K562 (cell line): Measurements from ENCODE around the gene BCAR3. TPM values are rescaled to one million over a fixed set of nuclear protein-coding genes. Genes with fewer than 3 reads are reported as not detected.

Experiments
- ATAC-seq: fragments of 200-7000 bp; cut with Tn5 transposase; 3 replicates; pipeline ENCODE4 v1.9.1; 2020; ENCODE audit warnings: moderate library complexity
- BruUV-seq: library from RNA; stranded (reverse); fragments of 400-500 nt; replicated peaks from 2 replicates; lab custom pipeline; 2021; lab: Mats Ljungman, UMichigan
- CTCF ChIA-PET: fragments of 300-600 bp; formaldehyde crosslinking; extraction: SDS; loops from one replicate; lab custom pipeline; 2021; ENCODE audit warnings: low intra/inter-chr PET ratio; lab: Yijun Ruan, JAX
- POLR2A ChIA-PET: fragments of 300-600, 350-650 bp; sonication (Branson Sonifier 250); formaldehyde crosslinking; extraction: SDS; loops from one replicate; lab custom pipeline; 2021; ENCODE audit warnings: antibody characterized with exemption, inconsistent platforms; lab: Yijun Ruan, JAX
- DNase-seq, 4 experiments: peaks; one replicate each; pipeline versions ENCODE4 v3.0.0 to v3.0.0-alpha.2; 2011 to 2018; ENCODE audit warnings: low spot score in 3 of 4, mixed read lengths in 3 of 4; ENCODE audit errors: extremely low read depth in 1 of 4
- FAIRE-seq: peaks from 2 replicates; lab custom pipeline; 2011; peaks lifted over from hg19 to GRCh38; lab: Jason Lieb, UNC
- H2AFZ ChIP-seq: 2 replicates; pipeline ENCODE4 v1.6.0; 2011; ENCODE audit warnings: low read depth, low read length, control low read depth, inconsistent platforms
- H3K27ac ChIP-seq: fragments of 200-600 bp; 3 replicates; pipeline ENCODE4 v1.8.0; 2011; ENCODE audit warnings: low read depth, mild to moderate bottlenecking, control low read depth, inconsistent platforms, low read length, moderate library complexity, mixed read lengths; ENCODE audit errors: extremely low read depth
- H3K27me3 ChIP-seq, 2 experiments: fragments of 300-600 bp in 1 of 2; 2 replicates in 1 of 2; 3 replicates in 1 of 2; pipeline versions ENCODE4 v1.6.0 to v1.8.0; 2011; ENCODE audit warnings: inconsistent platforms in 2 of 2, low read length in 2 of 2, mild to moderate bottlenecking in 1 of 2, mixed read lengths in 1 of 2, moderate library complexity in 1 of 2; ENCODE audit not compliant: control insufficient read depth in 2 of 2, insufficient read depth in 2 of 2
- H3K36me3 ChIP-seq: fragments of 300-600 bp; 3 replicates; pipeline ENCODE4 v1.8.0; 2011; ENCODE audit warnings: mild to moderate bottlenecking, low read length, inconsistent platforms; ENCODE audit not compliant: control insufficient read depth, insufficient read depth
- H3K4me1 ChIP-seq, 2 experiments: fragments of 200-600 bp in 1 of 2; replicated peaks in 1 of 2; 2 replicates in 1 of 2; 3 replicates in 1 of 2; pipeline versions ENCODE4 v1.5.1 to v1.8.0; 2011; ENCODE audit warnings: inconsistent platforms in 2 of 2, low read length in 2 of 2, mild to moderate bottlenecking in 1 of 2, mixed read lengths in 1 of 2, moderate library complexity in 1 of 2; ENCODE audit not compliant: control insufficient read depth in 2 of 2, insufficient read depth in 2 of 2
- H3K4me2 ChIP-seq: 2 replicates; pipeline ENCODE4 v1.6.1; 2011; ENCODE audit warnings: low read length, control low read depth, inconsistent platforms, mixed read lengths; ENCODE audit not compliant: insufficient read depth
- H3K4me3 ChIP-seq: fragments of 200-600 bp; sonication (generic), shearing (Covaris generic); 2 replicates; pipeline ENCODE4 v1.5.1; 2016; ENCODE audit warnings: control low read depth, inconsistent platforms
- H3K79me2 ChIP-seq: fragments of 200-600 bp; 3 replicates; pipeline ENCODE4 v1.8.0; 2011; ENCODE audit warnings: low read length, inconsistent platforms; ENCODE audit not compliant: control insufficient read depth, insufficient read depth
- H3K9ac ChIP-seq, 2 experiments: 2 replicates each; pipeline versions ENCODE4 v1.6.0 to v1.6.1; 2011; ENCODE audit warnings: low read depth in 2 of 2, low read length in 2 of 2, control low read depth in 1 of 2, inconsistent platforms in 1 of 2, mild to moderate bottlenecking in 1 of 2, mixed read lengths in 1 of 2; ENCODE audit not compliant: insufficient read depth in 1 of 2
- H3K9me1 ChIP-seq: one replicate; pipeline ENCODE4 v1.6.0; 2011; ENCODE audit warnings: inconsistent platforms, mild to moderate bottlenecking, low read length, moderate library complexity; ENCODE audit not compliant: control insufficient read depth, insufficient read depth
- H3K9me3 ChIP-seq: replicated peaks from 2 replicates; pipeline ENCODE4 v1.5.1; 2011; ENCODE audit warnings: low read depth, low read length, inconsistent platforms; ENCODE audit not compliant: control insufficient read depth, insufficient read depth
- H4K20me1 ChIP-seq: replicated peaks from 2 replicates; pipeline ENCODE4 v1.6.1; 2011; ENCODE audit warnings: low read length, inconsistent platforms, mixed read lengths; ENCODE audit not compliant: control insufficient read depth, insufficient read depth
- CTBP1 ChIP-seq: fragments of 450-650 bp; IDR thresholded peaks from 2 replicates; pipeline ENCODE4 v1.6.1; 2016; ENCODE audit warnings: borderline replicate concordance
- RCOR1 ChIP-seq, 2 experiments: IDR thresholded peaks; 2 replicates each; pipeline ENCODE4 v1.6.1; 2012; ENCODE audit warnings: low read depth in 2 of 2, low read length in 2 of 2, borderline replicate concordance in 1 of 2, improper control_type of control experiment in 1 of 2
- SOX6 ChIP-seq: fragments of 450-650 bp; IDR thresholded peaks from 2 replicates; pipeline ENCODE4 v1.6.1; 2014; ENCODE audit warnings: mild to moderate bottlenecking
- ZNF124 ChIP-seq: sonication (generic); formaldehyde crosslinking; IDR thresholded peaks from 2 replicates; pipeline ENCODE4 v1.8.1; 2022; ENCODE audit warnings: missing genetic modification reagents
- WGBS: fragments of 100-300 bp; shearing (Covaris generic); methylation state at CpG from one replicate; pipeline ENCODE4 v1.1.6; 2016; ENCODE audit warnings: low coverage, mixed read lengths; ENCODE audit not compliant: insufficient coverage; ENCODE audit errors: missing lambda C conversion rate; 5-methylcytosine and 5-hydroxymethylcytosine counted together
- in situ Hi-C: fragments of 300-500 bp; cut with MboI; formaldehyde crosslinking; loops from 4 replicates; pipeline ENCODE4 v1.15.0; 2018; ENCODE audit warnings: inconsistent platforms, mixed read lengths
- intact Hi-C: fragments of 100-400 bp; cut with micrococcal nuclease; formaldehyde crosslinking; loops from 2 replicates; pipeline ENCODE4 v1.14.2; 2022
- polyA plus RNA-seq, 8 experiments: library from polyadenylated mRNA; depleted of rRNA in 4 of 8; stranded (reverse) in 5 of 8; unstranded in 3 of 8; fragments of >200 nt; fragmentation: Nextera tagmentation in 2 of 8; fragmentation: Illumina TruSeq in 1 of 8; extraction: Ambion mirVana in 2 of 8; extraction: Trizol in 1 of 8; gene quantifications; 2 replicates each; pipeline versions ENCODE4 v1.2.1 to v1.2.3, GENCODE V29; 2011 to 2014; ENCODE audit warnings: inconsistent platforms in 1 of 8, missing spikeins in 1 of 8
- total RNA-seq, 7 experiments: library from RNA; depleted of rRNA in 6 of 7; stranded (reverse); fragments of >200 nt in 6 of 7; fragmentation: Illumina TruSeq in 2 of 7; extraction: Trizol in 2 of 7; gene quantifications; 2 replicates each; pipeline versions ENCODE4 v1.2.1 to v1.2.3, GENCODE V29; 2011 to 2021; ENCODE audit warnings: low replicate concordance in 1 of 7
- TF ChIP-seq, protein P1 (sequence below), 2 experiments: fragments of 450-650 bp; conservative IDR thresholded peaks; 2 replicates each; pipeline ENCODE4 v1.6.1; 2017; ENCODE audit warnings: mild to moderate bottlenecking in 2 of 2, moderate library complexity in 2 of 2
- TF ChIP-seq, protein P2 (sequence below): fragments of 200-800 bp; sonication (Bioruptor generic); IDR thresholded peaks from 2 replicates; pipeline ENCODE4 v1.6.1; 2017; ENCODE audit warnings: missing genetic modification characterization, missing compliant biosample characterization
- TF ChIP-seq, protein P3 (sequence below): fragments of 450-650 bp; conservative IDR thresholded peaks from 2 replicates; pipeline ENCODE4 v1.6.1; 2016; ENCODE audit warnings: missing genetic modification characterization, low read depth, mild to moderate bottlenecking, control low read depth, missing compliant biosample characterization
- TF ChIP-seq, protein P4 (sequence below): sonication (generic); formaldehyde crosslinking; IDR thresholded peaks from 2 replicates; pipeline ENCODE4 v1.8.1; 2023; ENCODE audit warnings: mild to moderate bottlenecking, missing genetic modification reagents

BCAR3 gene
- total and polyA plus RNA-seq, 9 of the 15 experiments (the other 6 are each of a cell fraction or from before 2014, with no cell fraction given), result 1.8 to 6.3 (median 3.8) TPM

DNA sequence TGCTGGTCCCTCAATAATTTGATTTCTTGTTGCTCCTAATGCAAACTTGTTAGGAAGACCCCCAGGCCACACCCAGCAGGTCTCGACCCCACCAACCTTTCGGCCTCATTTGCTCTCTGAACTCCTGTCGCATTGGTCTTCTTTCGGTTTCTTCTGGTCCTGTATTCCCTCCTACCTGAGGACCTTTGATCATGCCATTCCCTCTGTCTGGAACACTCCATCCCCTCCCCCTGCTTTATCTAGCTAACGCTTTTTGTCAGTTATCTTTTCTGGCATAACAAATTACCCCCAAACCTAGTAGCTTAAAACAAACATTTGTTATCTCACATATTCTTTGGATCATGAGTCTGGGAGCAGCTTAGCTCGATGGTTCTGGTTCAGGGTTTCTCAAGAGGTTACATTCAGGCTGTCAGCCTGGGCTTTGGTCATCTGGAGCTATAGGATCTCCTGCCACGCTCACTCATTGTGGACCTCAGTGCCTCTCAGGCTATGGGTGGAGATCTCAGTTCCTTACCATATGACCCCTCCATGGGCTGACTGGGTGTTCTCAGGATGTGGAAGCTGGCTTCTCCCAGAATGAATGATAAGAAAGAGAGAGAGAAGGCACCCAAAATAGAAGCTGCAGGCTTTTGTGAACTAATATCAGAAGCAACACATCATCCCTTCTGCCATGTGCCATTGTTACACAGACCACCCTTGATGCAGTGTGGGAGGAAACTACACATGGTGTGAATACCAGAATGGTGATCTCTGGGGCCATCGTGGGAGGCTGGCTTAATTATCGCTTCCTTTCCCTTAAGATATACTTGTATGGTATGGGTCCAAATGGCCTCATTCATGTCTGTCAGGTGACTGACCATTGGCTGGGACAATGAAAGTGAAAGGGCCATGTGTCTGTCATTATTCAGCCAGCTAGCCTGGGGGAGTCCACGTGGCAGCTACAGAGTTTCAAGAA is 29.1 kb upstream of the BCAR3 start (continued):
- TF ChIP-seq, protein P1, sequence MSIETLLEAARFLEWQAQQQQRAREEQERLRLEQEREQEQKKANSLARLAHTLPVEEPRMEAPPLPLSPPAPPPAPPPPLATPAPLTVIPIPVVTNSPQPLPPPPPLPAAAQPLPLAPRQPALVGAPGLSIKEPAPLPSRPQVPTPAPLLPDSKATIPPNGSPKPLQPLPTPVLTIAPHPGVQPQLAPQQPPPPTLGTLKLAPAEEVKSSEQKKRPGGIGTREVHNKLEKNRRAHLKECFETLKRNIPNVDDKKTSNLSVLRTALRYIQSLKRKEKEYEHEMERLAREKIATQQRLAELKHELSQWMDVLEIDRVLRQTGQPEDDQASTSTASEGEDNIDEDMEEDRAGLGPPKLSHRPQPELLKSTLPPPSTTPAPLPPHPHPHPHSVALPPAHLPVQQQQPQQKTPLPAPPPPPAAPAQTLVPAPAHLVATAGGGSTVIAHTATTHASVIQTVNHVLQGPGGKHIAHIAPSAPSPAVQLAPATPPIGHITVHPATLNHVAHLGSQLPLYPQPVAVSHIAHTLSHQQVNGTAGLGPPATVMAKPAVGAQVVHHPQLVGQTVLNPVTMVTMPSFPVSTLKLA (conservative IDR thresholded peaks at IDR 0.05), result peak in 1 of 2 experiments; percentile 33; a peak in 1 of 4 replicates
- no peak for TF ChIP-seq ZNF124

DNA sequence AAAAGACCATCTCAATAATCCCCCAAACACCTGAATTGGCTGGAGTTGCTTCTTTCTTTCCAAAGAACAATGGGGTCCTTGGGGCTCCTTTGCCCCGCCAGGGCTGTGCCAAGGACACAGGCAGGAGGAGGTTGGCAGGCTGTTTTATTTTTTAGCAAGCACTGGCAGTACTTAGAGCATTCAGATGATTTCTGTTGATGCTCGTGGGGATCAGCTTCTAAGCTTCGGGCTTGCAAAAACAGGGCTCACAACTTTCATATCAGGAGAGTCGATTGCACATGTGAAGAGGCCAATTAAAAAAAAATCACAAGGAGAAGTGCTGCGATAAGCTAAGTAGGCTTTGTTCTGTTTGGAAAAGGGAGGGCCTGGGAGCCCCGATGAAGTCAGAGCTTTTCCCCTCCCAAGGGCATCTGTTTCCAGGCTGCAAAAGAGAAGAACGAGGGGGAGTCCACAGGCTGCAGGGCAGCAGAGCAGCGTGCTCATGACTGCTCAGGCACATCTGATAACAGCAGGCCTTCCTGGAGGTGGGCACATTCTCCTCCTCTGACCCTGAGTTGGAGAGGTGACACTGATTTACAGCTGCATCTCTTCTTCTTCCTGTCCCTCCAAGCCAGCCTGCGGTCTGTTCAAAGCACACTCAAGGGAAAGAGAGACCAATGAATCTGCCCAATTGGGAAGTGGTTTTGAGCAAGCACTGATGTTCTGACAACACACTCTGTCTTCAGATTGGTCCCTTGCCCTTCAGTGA is 27.3 kb upstream of the BCAR3 start:
- Histone ChIP-seq H3K4me2 (no peak overlapping the region), H3K4me1 (peaks cover 0 to 15% of the 10 kb centered on the region in 2 experiments; a peak in 3 of 5 replicates), H4K20me1 (no peaks in the 10 kb centered on the region), H3K9me3 (no peaks in the 10 kb centered on the region), H2AFZ (no peak overlapping the region), H3K36me3 (no peaks in the 10 kb centered on the region), H3K9ac (no peak overlapping the region), H3K27ac (no peak overlapping the region), H3K27me3 (peaks cover 0 to 15% of the 10 kb centered on the region in 2 experiments; a peak in 1 of 5 replicates), H3K4me3 (no peak overlapping the region), H3K9me1 (no peaks in the 10 kb centered on the region), H3K79me2 (no peaks in the 10 kb centered on the region)
- no TSS peak for BruUV-seq
- ChIA-PET POLR2A (interaction anchor here (1.1 kb wide), 1 partner anchor 10 kb away, joined by 3 read pairs; no protein-coding TSS in a partner anchor), CTCF (no interaction called here)
- no peak for DNase-seq
- peak; percentile 40; the same call in 2 of the 3 replicates for ATAC-seq
- 2% methylated on average over 9 of the region's 9 CpGs for WGBS
- intact Hi-C loops, result no loop called here
- no peak for FAIRE-seq
- in situ Hi-C loops, result no loop called here
- TF ChIP-seq, protein P2, sequence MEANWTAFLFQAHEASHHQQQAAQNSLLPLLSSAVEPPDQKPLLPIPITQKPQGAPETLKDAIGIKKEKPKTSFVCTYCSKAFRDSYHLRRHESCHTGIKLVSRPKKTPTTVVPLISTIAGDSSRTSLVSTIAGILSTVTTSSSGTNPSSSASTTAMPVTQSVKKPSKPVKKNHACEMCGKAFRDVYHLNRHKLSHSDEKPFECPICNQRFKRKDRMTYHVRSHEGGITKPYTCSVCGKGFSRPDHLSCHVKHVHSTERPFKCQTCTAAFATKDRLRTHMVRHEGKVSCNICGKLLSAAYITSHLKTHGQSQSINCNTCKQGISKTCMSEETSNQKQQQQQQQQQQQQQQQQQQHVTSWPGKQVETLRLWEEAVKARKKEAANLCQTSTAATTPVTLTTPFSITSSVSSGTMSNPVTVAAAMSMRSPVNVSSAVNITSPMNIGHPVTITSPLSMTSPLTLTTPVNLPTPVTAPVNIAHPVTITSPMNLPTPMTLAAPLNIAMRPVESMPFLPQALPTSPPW (CRISPR knock-in tag), result peak; percentile 65
- peak; percentile 77 for TF ChIP-seq SOX6
- TF ChIP-seq, protein P3, sequence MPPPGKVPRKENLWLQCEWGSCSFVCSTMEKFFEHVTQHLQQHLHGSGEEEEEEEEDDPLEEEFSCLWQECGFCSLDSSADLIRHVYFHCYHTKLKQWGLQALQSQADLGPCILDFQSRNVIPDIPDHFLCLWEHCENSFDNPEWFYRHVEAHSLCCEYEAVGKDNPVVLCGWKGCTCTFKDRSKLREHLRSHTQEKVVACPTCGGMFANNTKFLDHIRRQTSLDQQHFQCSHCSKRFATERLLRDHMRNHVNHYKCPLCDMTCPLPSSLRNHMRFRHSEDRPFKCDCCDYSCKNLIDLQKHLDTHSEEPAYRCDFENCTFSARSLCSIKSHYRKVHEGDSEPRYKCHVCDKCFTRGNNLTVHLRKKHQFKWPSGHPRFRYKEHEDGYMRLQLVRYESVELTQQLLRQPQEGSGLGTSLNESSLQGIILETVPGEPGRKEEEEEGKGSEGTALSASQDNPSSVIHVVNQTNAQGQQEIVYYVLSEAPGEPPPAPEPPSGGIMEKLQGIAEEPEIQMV (tag), result no peak
- TF ChIP-seq, protein P4, sequence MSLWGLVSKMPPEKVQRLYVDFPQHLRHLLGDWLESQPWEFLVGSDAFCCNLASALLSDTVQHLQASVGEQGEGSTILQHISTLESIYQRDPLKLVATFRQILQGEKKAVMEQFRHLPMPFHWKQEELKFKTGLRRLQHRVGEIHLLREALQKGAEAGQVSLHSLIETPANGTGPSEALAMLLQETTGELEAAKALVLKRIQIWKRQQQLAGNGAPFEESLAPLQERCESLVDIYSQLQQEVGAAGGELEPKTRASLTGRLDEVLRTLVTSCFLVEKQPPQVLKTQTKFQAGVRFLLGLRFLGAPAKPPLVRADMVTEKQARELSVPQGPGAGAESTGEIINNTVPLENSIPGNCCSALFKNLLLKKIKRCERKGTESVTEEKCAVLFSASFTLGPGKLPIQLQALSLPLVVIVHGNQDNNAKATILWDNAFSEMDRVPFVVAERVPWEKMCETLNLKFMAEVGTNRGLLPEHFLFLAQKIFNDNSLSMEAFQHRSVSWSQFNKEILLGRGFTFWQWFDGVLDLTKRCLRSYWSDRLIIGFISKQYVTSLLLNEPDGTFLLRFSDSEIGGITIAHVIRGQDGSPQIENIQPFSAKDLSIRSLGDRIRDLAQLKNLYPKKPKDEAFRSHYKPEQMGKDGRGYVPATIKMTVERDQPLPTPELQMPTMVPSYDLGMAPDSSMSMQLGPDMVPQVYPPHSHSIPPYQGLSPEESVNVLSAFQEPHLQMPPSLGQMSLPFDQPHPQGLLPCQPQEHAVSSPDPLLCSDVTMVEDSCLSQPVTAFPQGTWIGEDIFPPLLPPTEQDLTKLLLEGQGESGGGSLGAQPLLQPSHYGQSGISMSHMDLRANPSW (CRISPR knock-in tag), result no peak
- peak; percentile 44; the same call in 1 of the 2 replicates for TF ChIP-seq CTBP1
- 0 out of 4 replicates have a peak, but pooled peaks of 1 of the 2 experiments have one; percentile 8 for TF ChIP-seq RCOR1 (IDR thresholded peaks at IDR 0.05; ENCODE audit: borderline replicate concordance in 1 of 2, low read depth in 2 of 2, low read length in 2 of 2)
